ENCODE measurements around the gene PRR22. TPM values are rescaled to one million over a fixed set of nuclear protein-coding genes. Genes with fewer than 3 reads are reported as not detected.
A peak's percentile ranks its signal among the peaks of the same experiment; 100 is the strongest.

Gene PRR22
- total RNA-seq, result 7.3 TPM

DNA sequence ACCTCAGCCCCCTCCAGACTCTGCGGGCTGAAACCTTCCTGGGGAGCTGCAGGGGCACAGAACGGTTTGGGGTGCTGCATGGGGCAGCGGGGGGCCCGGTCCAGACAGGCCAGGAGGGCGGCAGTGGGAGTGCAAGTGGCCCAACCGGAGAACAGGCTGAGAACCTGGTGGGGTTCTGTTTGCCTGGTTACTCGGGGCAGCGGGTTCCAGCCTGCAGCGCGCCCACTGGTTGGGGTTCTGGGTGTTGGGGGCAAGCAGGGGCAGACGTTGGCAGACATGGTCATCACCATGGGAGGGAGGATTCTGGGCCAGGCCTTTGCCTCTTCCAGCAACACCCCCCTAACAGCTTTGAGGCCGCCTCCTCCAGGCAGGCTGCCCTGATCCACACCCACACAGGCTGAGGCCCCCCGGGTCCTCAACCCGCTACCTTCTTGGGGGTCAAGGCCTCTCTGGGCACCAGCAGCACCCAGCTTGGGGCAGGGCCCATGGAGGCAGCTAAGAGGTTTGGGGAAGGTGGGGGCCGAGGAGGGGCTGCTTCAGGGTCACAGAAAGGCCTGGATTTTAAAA is at the start of gene PRR22:
TSS of gene PRR22 (minus strand) at position 166 of the 567 bp plus-strand sequence. CDS start at position 80, 86 bp downstream.
- no peak for DNase-seq (ENCODE audit: low spot score)

DNA sequence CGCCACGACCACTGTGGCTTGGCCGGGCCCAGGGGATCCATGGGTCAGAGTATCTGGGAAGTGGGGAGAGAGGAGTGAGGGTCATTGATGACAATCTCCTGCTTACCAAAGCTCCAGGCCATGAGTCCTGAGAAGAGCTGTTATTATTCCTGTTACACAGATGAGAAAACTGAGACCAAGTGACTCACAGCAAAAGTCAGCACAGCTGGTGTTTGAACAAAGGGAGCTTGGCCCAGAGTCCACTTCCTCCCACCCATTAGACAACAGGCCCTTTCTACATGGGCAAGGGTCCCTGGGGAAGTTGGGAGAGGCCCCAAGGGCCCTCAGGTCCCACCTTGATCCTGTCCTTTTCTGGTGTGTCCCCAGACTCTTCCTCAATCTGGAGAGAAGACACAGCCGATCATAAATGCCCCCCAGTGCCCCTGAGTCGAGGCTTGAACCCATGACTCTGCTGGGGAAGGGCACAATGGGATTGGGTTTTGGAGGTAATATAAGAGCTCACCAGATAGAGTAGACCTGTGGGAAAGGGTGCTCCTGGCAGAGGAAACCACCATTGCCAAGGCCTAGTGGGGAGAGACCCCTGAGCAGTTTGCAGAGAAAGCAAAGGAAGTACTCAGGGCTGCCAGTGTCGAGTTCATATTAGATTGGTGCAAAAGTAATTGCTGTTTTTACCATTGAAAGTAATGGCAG is 48.1 kb upstream of the PRR22 start:
- no peak for DNase-seq (ENCODE audit: low spot score)

DNA sequence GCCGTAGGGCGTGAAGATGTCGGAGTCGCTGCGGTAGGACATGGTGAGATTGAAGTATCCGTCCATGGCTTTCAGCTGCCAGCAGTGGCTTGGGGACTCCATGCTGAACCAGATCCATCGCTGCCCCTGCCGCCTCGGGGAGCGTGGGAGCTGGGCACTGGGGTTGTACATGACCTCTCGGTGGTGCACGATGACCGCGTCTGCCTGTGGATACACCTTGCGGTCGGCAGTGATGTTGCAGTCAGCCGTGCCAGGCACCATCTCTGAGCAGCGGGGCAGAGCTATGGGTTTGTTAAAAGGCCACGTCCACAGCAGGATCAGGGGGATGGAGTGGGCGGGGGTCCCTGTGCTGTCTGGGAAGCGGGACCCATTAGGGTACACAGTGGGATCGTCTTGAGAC is 47.5 kb upstream of the PRR22 start:
- no peak for DNase-seq (ENCODE audit: low spot score)

GRCh38 chr19:5831159-5831558 is 46.6 kb upstream of the PRR22 start:
- DNase-seq (ENCODE audit: low spot score), result no peak

GRCh38 chr19:5829567-5830310 is 45.2 kb upstream of the PRR22 start:
- no peak for DNase-seq (ENCODE audit: low spot score)

DNA sequence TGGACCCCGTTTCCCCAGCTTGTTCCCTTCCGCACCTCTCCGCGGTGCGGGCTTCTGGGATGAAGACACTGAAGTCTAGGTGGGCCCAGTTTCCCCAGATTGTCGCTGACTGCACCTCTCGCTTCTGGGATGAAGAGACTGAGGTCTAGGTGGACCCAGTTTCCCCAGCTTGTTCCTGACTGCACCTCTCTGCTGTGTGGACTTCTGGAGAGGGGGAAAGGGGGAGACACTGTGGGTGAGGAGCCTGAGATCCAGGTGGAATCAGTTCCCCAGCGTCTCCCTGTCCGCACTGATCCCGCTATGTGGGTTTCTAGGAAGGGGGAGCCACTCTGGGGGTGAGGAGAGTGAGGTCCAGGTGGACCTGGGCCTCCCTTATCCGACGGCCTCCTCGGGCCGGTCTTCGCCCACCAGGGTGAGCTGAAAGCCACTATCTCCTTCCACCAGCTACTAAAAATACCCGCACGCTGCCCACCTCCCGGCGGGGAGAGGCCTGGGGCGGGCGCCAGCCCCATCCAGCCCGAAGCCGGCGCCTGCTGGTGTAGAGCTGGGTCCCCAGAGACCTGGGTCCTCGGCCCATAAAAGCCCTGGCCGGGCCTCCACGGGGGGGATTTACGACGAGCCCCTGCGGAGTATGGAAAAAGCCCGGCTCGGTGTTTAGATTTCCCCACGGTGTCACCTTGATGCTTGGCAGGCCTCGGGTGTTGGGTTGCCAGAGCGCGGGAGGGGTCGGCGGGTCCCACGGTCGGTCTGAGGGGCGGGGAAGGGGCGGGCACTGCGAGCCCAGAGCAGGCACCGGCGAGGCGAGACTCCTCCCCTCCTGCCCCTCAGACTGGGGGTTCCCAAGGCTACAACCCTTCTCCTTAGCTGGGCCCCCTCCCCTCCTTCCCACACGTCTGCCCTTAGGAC is 44.4 kb upstream of the PRR22 start:
- DNase-seq (ENCODE audit: low spot score), result peak; percentile 68

- peak; percentile 95 for DNase-seq (ENCODE audit: low spot score)
These were observed 43.5 kb upstream of the PRR22 start for GRCh38 chr19:5827891-5828660.

DNA sequence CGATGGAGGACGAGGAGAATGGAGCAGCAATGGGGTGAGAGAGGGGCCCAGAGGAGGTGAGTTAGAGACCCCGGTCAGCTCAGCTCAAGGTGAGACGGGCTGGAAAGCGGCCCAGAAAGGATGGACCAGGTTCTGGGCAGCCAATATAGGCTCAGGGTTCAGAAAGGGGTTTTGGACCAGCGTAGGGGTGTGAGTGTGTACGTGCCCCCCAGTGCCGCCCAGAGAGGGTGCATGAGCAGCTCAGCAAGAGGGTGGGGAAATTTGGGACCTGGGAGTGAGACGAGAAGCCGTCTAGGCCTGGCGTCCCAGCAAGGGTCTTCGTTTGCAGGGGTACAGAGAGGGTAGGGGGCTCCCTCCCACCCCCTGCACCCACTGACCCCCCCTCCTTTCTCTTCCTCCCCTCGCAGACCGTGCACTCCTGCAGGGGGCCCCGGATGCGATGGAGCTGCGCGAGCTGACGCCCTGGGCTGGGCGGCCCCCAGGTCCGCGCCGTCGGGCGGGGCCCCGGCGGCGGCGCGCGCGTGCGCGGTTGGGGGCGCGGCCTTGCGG is 42.9 kb upstream of the PRR22 start:
- DNase-seq (ENCODE audit: low spot score), result no peak

GRCh38 chr19:5826531-5827341 is 42.2 kb upstream of the PRR22 start:
- DNase-seq (ENCODE audit: low spot score), result peak; percentile 86

DNA sequence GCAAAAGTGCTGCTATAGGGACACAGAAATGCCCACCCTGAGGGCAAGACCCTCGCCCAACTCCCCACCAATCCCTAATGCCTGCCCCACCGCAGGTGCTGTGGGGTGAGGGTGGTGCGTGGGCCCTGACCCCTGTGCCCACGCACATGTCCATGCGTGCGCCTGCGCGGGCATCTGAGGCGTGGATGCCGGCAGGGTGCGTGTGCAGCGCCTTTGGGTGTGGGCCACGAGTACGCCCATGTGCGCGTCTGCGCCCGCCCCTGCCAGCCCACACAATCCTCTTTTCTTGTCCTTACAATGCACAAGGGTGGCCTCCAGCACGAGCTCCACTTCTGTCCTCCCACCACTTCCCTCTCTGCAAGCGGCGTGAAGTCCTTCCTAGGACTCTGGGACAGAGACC is 40.6 kb upstream of the PRR22 start:
- no peak for DNase-seq (ENCODE audit: low spot score)

DNA sequence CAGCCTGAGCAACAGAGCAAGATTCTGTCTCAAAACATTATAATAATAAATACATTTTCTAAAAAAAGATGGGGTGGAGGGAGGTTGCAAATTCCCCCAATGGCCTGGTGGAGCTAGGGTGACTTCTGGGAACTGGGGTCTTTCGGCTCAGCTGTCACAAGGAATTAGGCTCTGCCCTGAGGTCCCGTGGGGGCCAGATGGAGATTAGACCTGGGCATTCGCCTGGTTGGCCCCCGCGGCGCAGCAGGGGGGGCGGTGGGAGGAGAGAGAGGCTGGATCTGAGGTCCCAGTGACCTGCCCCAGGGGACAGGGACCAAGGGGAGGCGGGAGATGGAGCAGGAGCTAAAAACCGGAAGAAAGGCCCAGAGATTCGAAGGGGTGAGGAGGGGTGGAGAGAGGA is 40.2 kb upstream of the PRR22 start:
- no peak for DNase-seq (ENCODE audit: low spot score)

- no peak for DNase-seq (ENCODE audit: low spot score)
These were observed 39.2 kb upstream of the PRR22 start for GRCh38 chr19:5823579-5824281.

- DNase-seq (ENCODE audit: low spot score), result no peak
These were observed 37.8 kb upstream of the PRR22 start for GRCh38 chr19:5822181-5822844.

GRCh38 chr19:5821521-5822180 is 37.1 kb upstream of the PRR22 start:
- DNase-seq (ENCODE audit: low spot score), result no peak

- DNase-seq (ENCODE audit: low spot score), result no peak
These were observed 36.2 kb upstream of the PRR22 start for GRCh38 chr19:5820785-5821184.

- DNase-seq (ENCODE audit: low spot score), result no peak
These were observed 34.0 kb upstream of the PRR22 start for GRCh38 chr19:5818594-5818993.

- no peak for DNase-seq (ENCODE audit: low spot score)
These were observed 32.7 kb upstream of the PRR22 start for GRCh38 chr19:5817218-5817617.

GRCh38 chr19:5814852-5815246 is 30.3 kb upstream of the PRR22 start:
- DNase-seq (ENCODE audit: low spot score), result no peak
